Measurements from ENCODE around the gene TNNT1.
"Not testable (repeated sequence)": the region's sequence is repeated elsewhere in the genome, so short reads cannot be mapped to it uniquely, and the experiment has no call there.

Gene TNNT1

DNA sequence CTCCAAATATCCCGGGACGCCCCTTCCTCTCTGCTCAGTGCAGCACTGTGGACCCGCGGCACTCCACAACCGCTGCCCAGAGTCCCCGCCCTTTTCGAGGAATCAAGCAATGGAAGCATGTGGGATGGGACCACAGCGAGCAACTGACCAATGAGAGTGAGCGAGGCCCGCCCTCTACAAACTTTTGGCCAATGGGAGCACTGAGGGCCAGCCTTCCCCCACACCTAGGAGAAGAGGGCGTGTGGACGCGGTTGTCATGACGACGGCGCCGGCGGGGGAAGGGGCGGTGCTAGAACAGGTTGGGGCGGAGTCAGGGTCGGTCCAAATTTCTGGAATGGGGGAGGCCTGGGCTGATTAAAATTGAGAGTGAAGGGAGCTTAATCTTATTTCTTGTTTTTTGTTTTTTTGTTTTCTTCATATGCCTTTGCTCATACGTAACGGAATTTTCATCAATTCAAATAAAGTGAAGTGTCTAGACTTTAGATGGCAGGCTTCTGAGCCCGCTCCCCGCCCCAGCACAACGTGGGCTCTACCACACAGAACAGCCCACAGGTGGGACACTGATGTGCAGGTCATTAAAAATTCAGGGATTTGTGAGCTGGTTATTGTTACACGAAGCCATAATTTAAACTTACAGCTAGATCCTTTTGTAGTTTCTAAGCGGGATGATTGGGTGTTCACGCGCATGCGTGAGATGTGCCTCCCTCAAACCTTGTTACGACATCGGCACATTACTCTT lies 17.7 kb upstream of the TNNT1 start, which contains the start of gene DNAAF3:
Gene DNAAF3, minus strand, starts transcription at position 84 of the 739 bp plus-strand sequence. CDS start 200 bp downstream, outside the sequence.
- DNase-seq, result peak; percentile 94

DNA sequence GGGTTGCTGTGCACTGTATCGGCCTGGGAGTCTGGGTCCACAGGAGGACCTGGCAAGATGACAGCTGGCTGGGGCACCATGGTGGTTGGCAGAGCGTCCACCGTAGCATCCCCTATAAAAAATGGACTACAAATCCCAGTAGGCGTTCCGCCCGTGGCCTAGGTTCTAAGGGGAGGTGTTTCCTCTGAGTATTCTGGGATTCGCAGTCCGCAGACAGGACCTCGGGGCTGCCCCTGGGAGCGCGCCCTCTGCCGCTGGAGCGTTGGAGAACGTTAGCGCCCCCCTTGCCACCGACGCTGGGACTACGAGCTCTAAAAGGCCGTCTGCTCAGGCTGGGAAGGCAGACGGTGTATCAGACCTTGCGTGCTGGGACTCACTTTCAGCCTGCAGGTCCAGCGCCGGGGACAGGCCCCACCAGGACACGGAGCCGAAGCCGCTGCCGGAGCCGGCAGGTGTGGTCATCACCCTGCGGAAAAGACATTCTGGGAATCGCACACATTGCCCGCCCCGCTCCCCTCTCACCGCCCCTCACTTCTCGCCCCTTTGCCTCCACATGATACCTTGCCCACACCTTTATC lies 17.0 kb upstream of the TNNT1 start:
- peak; percentile 91 for DNase-seq

DNA sequence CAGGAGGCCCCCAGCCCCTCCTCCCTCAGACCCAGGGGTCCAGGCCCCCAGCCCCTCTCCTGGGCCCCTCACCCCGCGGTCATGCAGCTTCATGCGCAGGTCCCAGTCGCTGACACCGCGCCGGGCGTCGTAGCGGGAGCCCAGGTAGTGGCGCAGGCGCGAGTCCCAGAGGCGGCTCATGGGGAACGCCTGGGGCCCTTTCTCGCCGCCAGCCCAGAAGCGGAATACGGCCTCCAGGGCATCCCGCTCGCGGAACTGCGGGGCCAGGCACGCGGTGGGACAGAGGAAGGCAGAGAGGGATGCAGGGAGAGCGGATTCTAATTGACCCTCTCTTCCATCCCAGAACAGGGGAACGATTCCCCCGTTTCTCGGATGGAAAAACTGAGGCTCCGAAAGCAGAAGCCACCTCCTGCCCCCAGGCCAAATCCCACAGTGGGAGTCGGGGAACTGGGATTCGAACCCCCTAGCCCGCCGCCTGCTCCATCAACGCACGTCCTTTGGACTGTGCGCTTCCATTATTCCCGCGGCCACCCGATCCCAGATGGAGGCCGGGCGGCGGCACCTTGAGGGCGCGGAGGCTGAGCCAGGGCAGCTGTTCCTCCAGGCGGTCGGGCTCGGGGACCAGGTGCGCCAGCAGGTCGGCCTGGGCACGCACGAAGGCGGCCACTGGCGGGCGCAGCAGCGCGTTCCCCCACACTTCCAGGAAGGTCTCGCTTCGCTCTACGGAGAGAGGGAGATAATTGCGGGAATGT lies 12.7 kb upstream of the TNNT1 start:
- DNase-seq, result no peak

DNA sequence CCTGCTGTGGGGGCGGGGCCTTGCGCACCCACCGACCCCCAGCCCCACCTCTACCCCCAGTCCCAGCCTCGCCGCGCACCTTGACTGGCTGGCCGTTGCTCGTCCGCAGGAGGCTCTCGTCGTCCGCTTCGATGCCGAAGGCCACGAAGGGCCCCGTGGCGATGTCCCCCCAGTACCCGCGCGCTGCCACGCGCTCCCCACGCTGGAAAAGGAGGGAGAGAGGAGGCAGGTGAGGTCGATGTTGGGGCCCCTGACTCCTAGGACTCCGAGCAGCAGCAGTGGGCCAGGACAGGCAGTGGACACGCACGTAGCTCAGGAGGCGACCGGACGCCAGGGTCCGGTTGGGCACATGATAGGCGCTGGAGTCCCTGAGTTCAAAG lies 12.0 kb upstream of the TNNT1 start:
- DNase-seq, result no peak

DNA sequence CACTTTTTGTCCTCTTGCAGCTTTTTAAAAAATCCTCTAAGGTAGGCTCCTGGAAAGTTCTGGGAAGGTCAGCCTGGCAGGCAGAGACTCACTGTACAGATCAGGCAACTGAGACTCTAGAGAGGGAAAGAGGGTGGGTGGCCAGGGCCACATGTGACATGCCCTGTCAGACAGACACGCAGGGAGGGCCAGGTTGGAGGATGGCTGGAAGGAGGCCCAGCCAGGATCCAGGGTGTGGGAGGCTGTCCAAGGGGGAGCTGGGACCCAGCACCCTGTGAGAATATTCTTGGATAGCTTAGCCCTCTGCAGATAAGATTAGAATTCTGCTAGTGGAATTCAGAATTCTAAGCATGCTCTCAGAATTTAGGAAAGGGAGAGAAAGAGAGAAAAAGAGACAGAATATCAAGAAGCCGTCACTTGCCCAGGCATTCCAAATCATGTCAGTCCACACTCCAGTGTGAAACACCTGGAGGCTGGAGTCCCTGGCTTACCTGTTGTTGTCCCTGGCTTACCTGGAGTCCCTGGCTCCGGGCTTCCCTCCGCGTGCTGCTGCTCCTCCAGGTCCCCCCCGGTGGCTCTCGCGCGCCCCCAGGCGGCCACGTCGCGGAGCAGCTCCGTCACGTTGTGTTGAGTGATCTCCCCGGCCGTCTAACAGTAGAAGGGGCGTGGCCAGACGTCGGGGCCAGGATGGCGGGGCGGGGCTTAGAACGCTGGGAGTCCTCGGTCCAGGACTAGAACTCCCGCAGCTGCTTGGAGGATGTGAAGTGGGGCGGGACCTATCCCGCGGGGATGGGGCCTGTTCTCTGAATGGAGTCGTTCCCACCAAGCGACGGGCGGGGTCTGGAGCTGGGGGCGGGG lies 11.4 kb upstream of the TNNT1 start:
- DNase-seq, result peak; percentile 96

DNA sequence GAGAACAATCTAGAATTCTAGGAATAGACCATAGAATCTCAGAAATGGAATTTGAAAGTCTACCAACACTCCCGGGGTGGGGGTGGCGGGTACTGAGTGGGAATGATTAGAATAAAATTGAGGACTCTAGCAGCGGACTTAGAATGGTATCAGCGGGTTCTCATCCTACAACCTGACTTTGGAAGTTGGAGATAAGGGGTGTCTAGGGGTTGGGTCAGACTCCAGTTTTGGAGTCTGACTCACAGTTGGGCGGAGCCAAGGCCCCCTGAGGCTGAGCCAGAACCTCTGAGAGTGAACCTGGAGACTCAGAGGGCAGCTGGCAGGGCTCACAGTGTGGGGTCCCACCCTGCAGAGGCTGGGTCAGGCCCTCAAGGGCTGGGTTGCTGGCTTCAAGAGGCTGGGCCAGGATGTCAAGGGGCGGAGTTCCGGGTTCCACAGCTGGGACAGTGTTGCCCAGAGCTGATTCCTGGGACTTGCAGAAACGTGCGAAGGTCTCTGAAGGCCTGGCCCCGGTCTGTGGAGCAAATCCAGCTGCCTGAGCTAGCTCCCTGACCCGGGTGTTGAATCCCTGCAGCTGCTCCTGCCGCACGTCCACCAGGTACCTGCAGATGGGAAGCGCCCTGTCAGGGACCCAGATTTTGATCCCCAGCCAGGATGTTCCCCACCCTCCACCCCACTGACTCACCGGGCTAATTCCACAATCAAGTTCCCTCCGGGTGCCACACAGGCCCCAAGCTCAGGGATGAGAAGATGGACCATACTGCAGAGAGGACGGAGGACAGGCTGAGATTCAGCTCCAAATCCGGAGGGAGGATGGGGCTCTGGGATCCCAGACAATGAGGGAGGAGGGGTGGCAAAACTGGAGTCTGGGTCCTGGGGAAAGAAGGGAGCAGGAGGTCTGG lies 10.1 kb upstream of the TNNT1 start:
- DNase-seq, result no peak

- no peak for DNase-seq
Observed at GRCh38 chr19:55158423-55158822, 9.4 kb upstream of the TNNT1 start.

GRCh38 chr19:55157064-55157908 lies 8.3 kb upstream of the TNNT1 start, which contains the start of gene TNNI3:
TNNI3 (minus strand) TSS chr19:55157732; CDS start chr19:55157589, 143 bp downstream.
- DNase-seq, result no peak

DNA sequence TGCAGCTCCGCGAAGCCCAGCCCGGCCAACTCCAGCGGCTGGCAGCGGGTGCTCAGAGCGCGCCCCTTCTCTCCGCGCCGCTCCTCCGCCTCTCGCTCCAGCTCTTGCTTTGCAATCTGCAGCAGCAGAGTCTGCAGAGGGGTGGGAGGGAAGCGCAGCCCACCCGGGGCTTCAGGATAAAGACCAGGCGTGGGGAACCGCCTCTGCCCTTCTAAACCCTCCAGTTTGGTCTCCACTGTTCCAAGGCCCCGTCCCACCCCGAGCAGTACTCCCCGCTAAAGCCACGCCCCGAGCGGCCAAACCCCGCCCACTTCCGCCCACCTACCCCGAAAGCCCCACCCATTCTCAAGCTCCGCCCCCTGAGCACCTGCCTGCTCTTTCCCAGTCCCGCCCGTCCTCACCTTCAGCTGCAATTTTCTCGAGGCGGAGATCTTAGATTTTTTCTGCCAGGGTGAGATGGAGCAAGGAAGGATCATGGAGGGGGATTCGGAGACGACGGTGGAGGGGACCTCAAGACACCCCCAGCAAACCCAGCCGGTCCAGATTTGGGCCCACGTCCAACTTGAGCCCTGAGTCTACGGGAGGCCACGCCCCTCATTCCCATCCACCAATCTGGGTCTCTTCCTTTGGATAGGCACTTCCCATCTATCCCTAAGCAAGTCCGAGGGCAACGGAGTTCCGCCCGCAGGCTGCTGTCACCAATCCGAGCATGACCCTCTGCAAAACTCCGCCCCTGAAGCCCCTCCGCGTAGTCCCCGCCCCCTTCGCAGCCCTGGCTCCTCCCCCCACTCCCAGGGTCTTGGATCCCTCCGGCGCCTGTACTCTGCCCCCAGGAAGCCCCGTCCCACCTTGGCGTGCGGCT lies 7.4 kb upstream of the TNNT1 start:
- DNase-seq, result no peak

DNA sequence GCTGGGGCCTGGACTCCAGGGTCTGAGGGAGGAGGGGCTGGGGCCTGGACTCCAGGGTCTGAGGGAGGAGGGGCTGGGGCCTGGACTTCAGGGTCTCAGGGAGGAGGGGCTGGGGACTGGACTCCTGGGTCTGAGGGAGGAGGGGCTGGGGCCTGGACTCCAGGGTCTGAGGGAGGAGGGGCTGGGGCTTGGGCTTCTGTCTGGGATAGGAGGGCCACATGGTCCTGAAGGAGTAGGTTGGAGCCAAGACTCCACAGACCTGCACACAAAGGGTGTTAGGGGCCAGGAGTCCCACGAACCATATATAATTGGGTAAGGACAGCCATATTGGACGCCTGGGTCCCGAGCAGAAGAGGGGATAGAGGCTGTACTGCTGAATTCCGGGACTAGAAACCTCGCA lies 6.8 kb upstream of the TNNT1 start:
- DNase-seq, result not testable (repeated sequence)

DNA sequence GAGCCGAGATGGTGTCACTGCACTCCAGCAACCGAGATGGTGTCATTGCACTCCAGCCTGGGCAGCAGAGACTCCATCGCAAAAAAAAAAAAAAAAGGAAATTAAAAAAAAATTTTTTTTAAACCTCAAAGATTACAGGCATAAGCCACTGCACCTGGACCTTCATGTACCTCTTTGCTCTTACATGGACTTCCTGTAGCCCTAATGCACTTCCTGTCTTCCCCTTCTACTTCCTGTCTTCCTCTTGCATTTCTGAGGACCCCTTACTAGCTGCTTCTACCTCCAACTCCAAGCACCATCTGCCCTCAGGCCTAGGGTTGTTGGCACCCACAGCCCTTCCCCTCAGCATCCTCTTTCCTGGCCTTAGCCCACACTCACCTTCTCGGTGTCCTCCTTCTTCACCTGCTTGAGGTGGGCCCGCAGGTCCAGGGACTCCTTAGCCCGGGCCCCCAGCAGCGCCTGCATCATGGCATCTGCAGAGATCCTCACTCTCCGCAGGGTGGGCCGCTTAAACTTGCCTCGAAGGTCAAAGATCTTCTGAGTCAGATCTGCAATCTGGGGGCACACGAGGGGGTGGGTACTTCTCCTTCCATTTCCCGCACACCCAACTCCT lies 4.8 kb upstream of the TNNT1 start:
- no peak for DNase-seq

- no peak for DNase-seq
Observed at GRCh38 chr19:55152017-55152416, 3.0 kb upstream of the TNNT1 start.

- peak; percentile 23 for DNase-seq
Observed at GRCh38 chr19:55147545-55148251, 1.3 kb downstream of the TNNT1 start.

DNA sequence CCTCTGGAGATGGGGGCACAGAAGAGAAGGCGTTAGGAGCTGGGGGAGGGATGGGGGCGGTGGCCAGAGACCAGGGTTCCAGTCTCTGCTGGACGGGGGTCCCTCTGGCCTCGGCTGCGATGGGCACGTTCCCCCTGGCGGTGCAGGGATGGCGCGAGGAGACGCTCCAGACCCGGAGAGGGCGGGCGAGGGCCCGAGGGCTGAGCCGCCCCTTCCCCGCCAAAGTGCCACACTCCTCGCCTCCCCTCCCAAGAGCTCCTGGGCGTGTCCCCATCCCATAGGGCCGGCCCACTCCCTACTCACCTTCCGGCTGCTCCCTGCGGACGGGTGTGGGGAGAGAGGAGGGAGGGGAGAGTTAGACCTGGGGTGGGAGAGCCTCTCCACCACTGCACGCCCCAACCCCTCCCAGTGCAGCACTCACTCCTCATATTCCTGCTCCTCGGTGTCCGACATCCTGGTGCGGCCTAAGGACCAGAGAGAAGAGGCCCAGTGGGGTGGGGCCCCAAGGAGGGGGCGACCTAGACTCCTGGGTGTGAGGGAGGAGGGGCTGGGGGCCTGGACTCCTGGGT lies 2.2 kb downstream of the TNNT1 start:
- peak; percentile 85 for DNase-seq

DNA sequence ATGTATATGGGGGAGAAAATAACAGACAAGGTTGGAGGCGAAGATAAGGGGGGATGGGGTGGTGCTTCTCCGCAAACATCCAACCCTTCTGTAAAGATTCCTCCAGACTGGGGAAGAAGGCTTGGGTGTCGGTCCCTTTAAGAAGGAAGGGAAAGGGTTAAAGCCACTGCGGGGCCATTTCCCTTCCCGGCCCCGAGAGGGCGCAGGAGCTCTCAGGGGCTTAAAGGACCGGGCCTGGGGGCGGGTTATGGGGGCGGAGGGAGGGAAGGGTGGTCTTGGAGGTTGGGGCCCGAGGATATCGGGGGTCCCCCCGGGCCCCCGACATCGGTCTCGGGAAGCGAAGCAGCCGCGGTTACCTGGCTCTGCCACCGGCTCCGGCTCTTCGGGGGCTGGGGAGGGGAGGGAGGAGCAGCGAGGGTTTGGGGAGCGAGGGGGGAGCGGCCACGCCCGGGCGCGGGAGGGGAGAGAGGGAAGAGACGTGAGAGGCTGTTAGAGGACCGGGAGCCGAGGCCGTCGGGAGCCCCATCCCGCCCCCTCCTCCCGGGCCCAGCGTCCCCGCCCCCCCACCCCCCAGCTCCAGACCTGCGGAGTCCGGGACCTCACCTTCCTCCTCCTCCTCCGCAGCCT lies 2.8 kb downstream of the TNNT1 start:
- DNase-seq, result peak; percentile 50

- no peak for DNase-seq
Observed at GRCh38 chr19:55145232-55145631, 3.8 kb downstream of the TNNT1 start.

DNA sequence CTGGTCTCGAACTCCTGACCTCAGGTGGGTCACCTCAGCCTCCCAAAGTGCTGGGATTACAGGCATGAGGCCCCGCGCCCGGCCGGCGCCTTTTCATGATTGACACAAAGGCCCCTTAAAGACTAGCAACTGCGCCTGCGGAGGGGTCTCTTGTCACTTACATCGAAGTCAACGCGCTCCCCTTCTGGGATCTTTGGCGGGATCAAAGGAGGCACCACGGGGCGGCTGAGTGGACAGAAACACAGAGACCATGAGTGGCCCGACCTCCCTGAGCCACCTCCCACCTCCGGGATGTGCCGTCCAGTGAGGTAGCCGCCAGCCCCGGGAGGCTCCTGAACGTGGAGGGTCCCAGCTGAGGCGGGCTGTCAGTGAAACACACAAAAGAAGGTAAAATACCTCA lies 7.3 kb downstream of the TNNT1 start:
- DNase-seq, result no peak

- DNase-seq, result no peak
Observed at GRCh38 chr19:55137915-55138314, 11.1 kb downstream of the TNNT1 start.

Measured in NCI-H510A treated with DMSO at 0.1 percent for 48 hours (cell line).